Natural killer cell (primary cell): ENCODE data around the gene GABRA6. TPM values are rescaled to one million over a fixed set of nuclear protein-coding genes. Genes with fewer than 3 reads are reported as not detected.

ENCODE experiments used
- ATAC-seq, 3 donors: fragments of 150-1000 bp in 2 of 3; fragments of 200-7000 bp in 1 of 3; cut with Tn5 transposase; 1 replicate in 1 of 3; 2 replicates in 2 of 3; pipeline ENCODE4 v1.10.0; 2021; ENCODE audit warnings: mild to moderate bottlenecking in 2 of 3, moderate library complexity in 2 of 3
- DNase-seq, 2 donors: peaks; one replicate each; pipeline versions ENCODE4 v3.0.0 to v3.0.0-alpha.2; 2013 to 2021; ENCODE audit warnings: mixed read lengths in 1 of 2
- H3K27ac ChIP-seq: one replicate; pipeline ENCODE4 v1.5.1; 2013; ENCODE audit warnings: mild to moderate bottlenecking, low read length
- H3K27me3 ChIP-seq: one replicate; pipeline ENCODE4 v1.6.1; 2013; ENCODE audit warnings: low read length; ENCODE audit not compliant: control insufficient read depth, insufficient read depth
- H3K36me3 ChIP-seq: one replicate; pipeline ENCODE4 v1.6.1; 2013; ENCODE audit warnings: low read length; ENCODE audit not compliant: control insufficient read depth, insufficient read depth
- H3K4me1 ChIP-seq: one replicate; pipeline ENCODE4 v1.6.1; 2013; ENCODE audit warnings: low read length; ENCODE audit not compliant: control insufficient read depth, insufficient read depth
- H3K4me3 ChIP-seq: one replicate; pipeline ENCODE4 v1.5.1; 2013; ENCODE audit warnings: low read length
- H3K9me3 ChIP-seq: one replicate; pipeline ENCODE4 v1.6.1; 2013; ENCODE audit warnings: low read length; ENCODE audit not compliant: control insufficient read depth, insufficient read depth
- H3K27ac Mint-ChIP-seq, 2 donors: one replicate each; pipeline ENCODE4 v1.8.0; 2022; ENCODE audit warnings: mild to moderate bottlenecking in 2 of 2, mixed read lengths in 2 of 2, moderate library complexity in 1 of 2
- H3K27me3 Mint-ChIP-seq, 2 donors: one replicate each; pipeline ENCODE4 v1.8.0; 2022; ENCODE audit warnings: low read depth in 2 of 2, mixed read lengths in 2 of 2
- H3K36me3 Mint-ChIP-seq: one replicate; pipeline ENCODE4 v1.8.0; 2022; ENCODE audit warnings: mixed read lengths
- H3K4me1 Mint-ChIP-seq, 2 donors: one replicate each; pipeline ENCODE4 v1.8.0; 2022; ENCODE audit warnings: mixed read lengths in 2 of 2
- H3K4me3 Mint-ChIP-seq: one replicate; pipeline ENCODE4 v1.8.0; 2022; ENCODE audit warnings: mild to moderate bottlenecking, moderate library complexity, mixed read lengths
- H3K9me3 Mint-ChIP-seq, 2 donors: one replicate each; pipeline ENCODE4 v1.8.0; 2022; ENCODE audit warnings: mixed read lengths in 2 of 2
- CTCF ChIP-seq: fragments of 200-600 bp; IDR thresholded peaks from one replicate; pipeline ENCODE4 v1.8.0; 2022; ENCODE audit warnings: antibody characterized with exemption
- WGBS: methylation state at CpG from one replicate; pipeline ENCODE4 v1.1.7; 2013; ENCODE audit warnings: missing lambda C conversion rate; ENCODE audit not compliant: insufficient coverage; 5-methylcytosine and 5-hydroxymethylcytosine counted together
- intact Hi-C: fragments of 100-400 bp; cut with micrococcal nuclease; formaldehyde crosslinking; loops from one replicate; pipeline ENCODE4 v1.14.2; 2022
- total RNA-seq, 4 donors: library from RNA; stranded (reverse); fragments of 120-200 nt in 1 of 4; gene quantifications; one replicate each; pipeline versions ENCODE4 v1.2.3 to v1.2.4, GENCODE V29; 2013 to 2022

Gene GABRA6
- total RNA-seq, 3 donors from 2014 or later (not counting 1 experiment from before 2014, with no cell fraction given): not detected

- no peak overlapping the region for H3K4me3 Mint-ChIP-seq
- 79% methylated on average over 3 of the region's 3 CpGs for WGBS
These were observed 1.4 kb downstream of the GABRA6 start for GRCh38 chr5:161686881-161687280.

GRCh38 chr5:161687316-161687715 is 1.8 kb downstream of the GABRA6 start:
- intact Hi-C loops: no loop called here
- no peak for TF ChIP-seq CTCF

More at GRCh38 chr5:161686881-161687280, 1.4 kb downstream of the GABRA6 start:
- intact Hi-C loops: no loop called here
- ATAC-seq (no peak), DNase-seq (no peak)
- TF ChIP-seq CTCF: no peak
- H3K27ac ChIP-seq: no peak overlapping the region
- Mint-ChIP-seq H3K9me3 (peaks cover 9 to 14% of the 10 kb centered on the region in 2 donors), H3K36me3 (no peaks in the 10 kb centered on the region), H3K27ac (no peak overlapping the region), H3K4me1 (no peaks in the 10 kb centered on the region), H3K27me3 (no peaks in the 10 kb centered on the region)
- H3K36me3 ChIP-seq: no peaks in the 10 kb centered on the region
- no peaks in the 10 kb centered on the region for H3K9me3 ChIP-seq
- no peaks in the 10 kb centered on the region for H3K4me1 ChIP-seq
- H3K27me3 ChIP-seq: no peaks in the 10 kb centered on the region
- no peak overlapping the region for H3K4me3 ChIP-seq

GRCh38 chr5:161691911-161692310 is 6.4 kb downstream of the GABRA6 start:
- Mint-ChIP-seq H3K36me3 (no peaks in the 10 kb centered on the region), H3K27ac (no peak overlapping the region), H3K4me1 (no peaks in the 10 kb centered on the region), H3K4me3 (no peak overlapping the region), H3K27me3 (no peaks in the 10 kb centered on the region), H3K9me3 (peaks cover 6 to 11% of the 10 kb centered on the region in 2 donors)
- H3K27me3 ChIP-seq: no peaks in the 10 kb centered on the region
- TF ChIP-seq CTCF: no peak
- no peak overlapping the region for H3K27ac ChIP-seq
- H3K36me3 ChIP-seq: no peaks in the 10 kb centered on the region
- no peaks in the 10 kb centered on the region for H3K9me3 ChIP-seq
- no peak for DNase-seq
- WGBS: 79% methylated on average over 5 of the region's 7 CpGs
- intact Hi-C loops: no loop called here
- H3K4me1 ChIP-seq: no peaks in the 10 kb centered on the region
- H3K4me3 ChIP-seq: no peak overlapping the region
- no peak for ATAC-seq

More at GRCh38 chr5:161687316-161687715, 1.8 kb downstream of the GABRA6 start:
- ATAC-seq: no peak
- no peaks in the 10 kb centered on the region for H3K4me1 ChIP-seq
- Mint-ChIP-seq H3K27me3 (no peaks in the 10 kb centered on the region), H3K27ac (no peak overlapping the region), H3K4me1 (no peaks in the 10 kb centered on the region), H3K4me3 (no peak overlapping the region), H3K36me3 (no peaks in the 10 kb centered on the region), H3K9me3 (peaks cover 9 to 16% of the 10 kb centered on the region in 2 donors)
- H3K9me3 ChIP-seq: no peaks in the 10 kb centered on the region
- DNase-seq: no peak
- no peaks in the 10 kb centered on the region for H3K36me3 ChIP-seq
- no peaks in the 10 kb centered on the region for H3K27me3 ChIP-seq
- no peak overlapping the region for H3K27ac ChIP-seq
- H3K4me3 ChIP-seq: no peak overlapping the region
- WGBS: 83% methylated on average over 2 of the region's 2 CpGs

DNA sequence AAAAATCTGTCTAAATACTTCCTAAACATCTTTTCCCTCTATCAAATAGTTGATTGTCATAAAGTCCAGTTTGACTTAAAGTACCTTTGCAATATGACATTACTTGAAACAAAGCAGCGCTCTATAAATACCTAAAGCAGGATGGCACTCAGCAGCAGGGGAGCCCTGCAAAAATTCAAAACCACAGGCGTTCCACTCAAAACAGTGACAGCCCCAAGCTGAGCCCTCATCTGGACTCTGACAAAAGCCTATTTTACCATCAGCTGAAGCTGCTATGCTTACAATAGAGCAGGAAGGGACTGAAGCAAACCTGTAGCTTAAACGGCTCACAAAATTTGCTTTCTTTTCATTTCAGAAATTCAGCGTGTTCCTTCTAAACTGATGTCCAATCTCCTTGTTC is 11.5 kb downstream of the GABRA6 start:
- H3K27ac ChIP-seq: no peak overlapping the region
- intact Hi-C loops: no loop called here
- no peaks in the 10 kb centered on the region for H3K4me1 Mint-ChIP-seq
- H3K27ac Mint-ChIP-seq: no peak overlapping the region
- TF ChIP-seq CTCF: no peak
- no peaks in the 10 kb centered on the region for H3K36me3 ChIP-seq
- no peak for DNase-seq
- WGBS: 80% methylated on average over 4 of the region's 4 CpGs
- H3K36me3 Mint-ChIP-seq: no peaks in the 10 kb centered on the region
- peaks cover 9 to 16% of the 10 kb centered on the region in 2 donors for H3K9me3 Mint-ChIP-seq
- no peak overlapping the region for H3K4me3 Mint-ChIP-seq
- H3K27me3 Mint-ChIP-seq: no peaks in the 10 kb centered on the region
- H3K9me3 ChIP-seq: no peaks in the 10 kb centered on the region
- no peaks in the 10 kb centered on the region for H3K27me3 ChIP-seq
- no peaks in the 10 kb centered on the region for H3K4me1 ChIP-seq
- ATAC-seq: no peak
- H3K4me3 ChIP-seq: no peak overlapping the region
